ENCODE measurements around the gene NIT1.

The NIT1 gene

GRCh38 chr1:161161652-161162051, 43.7 kb downstream of the NIT1 start:
- no peaks in the 10 kb centered on the region for H4K20me1 ChIP-seq (ENCODE audit: low read depth, low read length)
- no peak overlapping the region for H3K4me2 ChIP-seq (ENCODE audit: low read depth, low read length, poor library complexity, severe bottlenecking)
- H3K27ac ChIP-seq (ENCODE audit: low read depth, low read length) = no peak overlapping the region
- H3K79me2 ChIP-seq (ENCODE audit: insufficient read depth, low read length) = peaks cover 6% of the 10 kb centered on the region; the same call in 1 of the 2 replicates
- no peaks in the 10 kb centered on the region for H3K27me3 ChIP-seq (ENCODE audit: low read length)
- no peak overlapping the region for H3K9ac ChIP-seq (ENCODE audit: low read length)
- H2AFZ ChIP-seq (ENCODE audit: low read depth, low read length, severe bottlenecking) = no peak overlapping the region
- H3F3A ChIP-seq (ENCODE audit: insufficient read depth) = peaks cover 17% of the 10 kb centered on the region; the same call in 1 of the 2 replicates
- no peak for TF ChIP-seq CTCF (IDR thresholded peaks at IDR 0.05; ENCODE audit: insufficient read depth, low read length, poor library complexity, severe bottlenecking)
- TF ChIP-seq EZH2phosphoT487 (conservative IDR thresholded peaks at IDR 0.05; ENCODE audit: low read length) = no peak
- no peaks in the 10 kb centered on the region for H3K36me3 ChIP-seq (ENCODE audit: low read length)
- no peak overlapping the region for H3K4me3 ChIP-seq (ENCODE audit: insufficient read depth, low read length, poor library complexity, severe bottlenecking)
- no peaks in the 10 kb centered on the region for H3K9me2 ChIP-seq (replicated peaks; ENCODE audit: insufficient read depth, low read length)
- H3K9me3 ChIP-seq (ENCODE audit: insufficient read depth, low read length) = no peaks in the 10 kb centered on the region

DNA sequence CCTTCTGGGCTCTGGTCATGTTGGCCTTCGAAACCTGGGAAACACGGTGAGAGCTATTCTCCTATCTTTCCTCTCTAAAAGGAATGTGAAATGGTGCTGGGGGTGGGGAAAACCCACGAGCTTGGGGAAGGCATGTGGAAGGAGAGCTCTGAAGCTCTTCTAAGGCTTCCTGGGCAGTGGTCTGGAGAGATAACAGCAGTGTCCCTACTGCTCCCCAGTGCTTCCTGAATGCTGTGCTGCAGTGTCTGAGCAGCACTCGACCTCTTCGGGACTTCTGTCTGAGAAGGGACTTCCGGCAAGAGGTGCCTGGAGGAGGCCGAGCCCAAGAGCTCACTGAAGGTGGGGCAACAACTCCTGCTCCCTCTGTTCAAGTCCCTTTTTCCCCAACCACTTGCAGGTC, 44.1 kb downstream of the NIT1 start:
- no peak overlapping the region for H3K4me2 ChIP-seq (ENCODE audit: low read depth, low read length, poor library complexity, severe bottlenecking)

DNA sequence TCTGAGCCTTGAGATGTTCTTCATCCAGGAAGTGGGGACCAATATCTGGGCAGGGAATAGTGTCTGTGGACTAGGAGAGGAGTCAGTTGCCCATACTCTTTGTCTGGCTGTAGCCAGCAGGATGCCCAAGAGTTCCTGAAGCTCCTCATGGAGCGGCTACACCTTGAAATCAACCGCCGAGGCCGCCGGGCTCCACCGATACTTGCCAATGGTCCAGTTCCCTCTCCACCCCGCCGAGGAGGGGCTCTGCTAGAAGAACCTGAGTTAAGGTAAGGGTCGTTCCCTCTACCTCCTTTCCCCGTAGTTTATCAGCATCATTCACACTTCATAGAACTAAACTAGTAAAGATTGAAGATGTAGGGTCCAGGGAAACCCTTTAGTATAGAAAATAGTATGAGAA, 44.9 kb downstream of the NIT1 start:
- Histone ChIP-seq H3K79me2 (ENCODE audit: insufficient read depth, low read length) (peaks cover 6% of the 10 kb centered on the region; the same call in 1 of the 2 replicates), H2AFZ (ENCODE audit: low read depth, low read length, severe bottlenecking) (no peak overlapping the region), H3K9me2 (replicated peaks; ENCODE audit: insufficient read depth, low read length) (no peaks in the 10 kb centered on the region), H3K27me3 (ENCODE audit: low read length) (no peaks in the 10 kb centered on the region), H3K27ac (ENCODE audit: low read depth, low read length) (no peak overlapping the region), H3K4me2 (ENCODE audit: low read depth, low read length, poor library complexity, severe bottlenecking) (no peak overlapping the region), H3K9ac (ENCODE audit: low read length) (no peak overlapping the region), H3K9me3 (ENCODE audit: insufficient read depth, low read length) (no peaks in the 10 kb centered on the region), H4K20me1 (ENCODE audit: low read depth, low read length) (no peaks in the 10 kb centered on the region), H3F3A (ENCODE audit: insufficient read depth) (peaks cover 16% of the 10 kb centered on the region; the same call in 1 of the 2 replicates), H3K4me3 (ENCODE audit: insufficient read depth, low read length, poor library complexity, severe bottlenecking) (no peak overlapping the region), H3K36me3 (ENCODE audit: low read length) (no peaks in the 10 kb centered on the region)
- TF ChIP-seq CTCF (IDR thresholded peaks at IDR 0.05; ENCODE audit: insufficient read depth, low read length, poor library complexity, severe bottlenecking) = no peak
- no peak for TF ChIP-seq EZH2phosphoT487 (conservative IDR thresholded peaks at IDR 0.05; ENCODE audit: low read length)

More for the DNA sequence above, 44.1 kb downstream of the NIT1 start:
- Histone ChIP-seq H3K9me3 (ENCODE audit: insufficient read depth, low read length) (no peaks in the 10 kb centered on the region), H3K27ac (ENCODE audit: low read depth, low read length) (no peak overlapping the region), H3K27me3 (ENCODE audit: low read length) (no peaks in the 10 kb centered on the region), H3K36me3 (ENCODE audit: low read length) (no peaks in the 10 kb centered on the region), H2AFZ (ENCODE audit: low read depth, low read length, severe bottlenecking) (no peak overlapping the region), H4K20me1 (ENCODE audit: low read depth, low read length) (no peaks in the 10 kb centered on the region), H3K79me2 (ENCODE audit: insufficient read depth, low read length) (peaks cover 6% of the 10 kb centered on the region; the same call in 1 of the 2 replicates), H3K9me2 (replicated peaks; ENCODE audit: insufficient read depth, low read length) (no peaks in the 10 kb centered on the region), H3F3A (ENCODE audit: insufficient read depth) (peaks cover 17% of the 10 kb centered on the region; the same call in 1 of the 2 replicates), H3K4me3 (ENCODE audit: insufficient read depth, low read length, poor library complexity, severe bottlenecking) (no peak overlapping the region), H3K9ac (ENCODE audit: low read length) (no peak overlapping the region)
- TF ChIP-seq EZH2phosphoT487 (conservative IDR thresholded peaks at IDR 0.05; ENCODE audit: low read length) (no peak), CTCF (IDR thresholded peaks at IDR 0.05; ENCODE audit: insufficient read depth, low read length, poor library complexity, severe bottlenecking) (no peak)
